Kidney epithelial cell (primary cell): ENCODE results near the gene SLC23A3. TPM values are rescaled to one million over a fixed set of nuclear protein-coding genes. Genes with fewer than 3 reads are reported as not detected.

Experiments
- DNase-seq: peaks from one replicate; pipeline ENCODE4 v3.0.0-alpha.2; 2010; ENCODE audit warnings: low read depth
- H3K27me3 ChIP-seq: 2 replicates; pipeline ENCODE4 v1.6.0; 2011; ENCODE audit warnings: low read length; ENCODE audit not compliant: control insufficient read depth, insufficient read depth
- H3K36me3 ChIP-seq: 2 replicates; pipeline ENCODE4 v1.5.1; 2011; ENCODE audit warnings: low read length; ENCODE audit not compliant: control insufficient read depth, insufficient read depth
- H3K4me3 ChIP-seq: 2 replicates; pipeline ENCODE4 v1.5.1; 2011; ENCODE audit warnings: low read depth, mild to moderate bottlenecking, control low read depth, low read length
- CTCF ChIP-seq: IDR thresholded peaks from 2 replicates; pipeline ENCODE4 v1.5.1; 2011; ENCODE audit warnings: mild to moderate bottlenecking, moderate library complexity, low read length, control low read depth, inconsistent platforms; ENCODE audit not compliant: insufficient read depth, poor library complexity, severe bottlenecking
- total RNA-seq: library from RNA; depleted of rRNA; stranded (reverse); fragments of >200 nt; gene quantifications from 2 replicates; pipeline ENCODE4 v1.2.3, GENCODE V29; 2015

The SLC23A3 gene
- total RNA-seq, 1 donor from 2014 or later: 0.84 TPM

- no peak for TF ChIP-seq CTCF
- DNase-seq: no peak
- Histone ChIP-seq H3K36me3 (peaks cover 5% of the 10 kb centered on the region), H3K27me3 (no peaks in the 10 kb centered on the region), H3K4me3 (no peak overlapping the region)
Observed at GRCh38 chr2:219214786-219215185, 45.0 kb upstream of the SLC23A3 start.

- no peak for TF ChIP-seq CTCF
- no peaks in the 10 kb centered on the region for H3K27me3 ChIP-seq
- DNase-seq: no peak
- peaks cover 5% of the 10 kb centered on the region for H3K36me3 ChIP-seq
- no peak overlapping the region for H3K4me3 ChIP-seq
Observed at GRCh38 chr2:219214141-219214540, 44.3 kb upstream of the SLC23A3 start.

DNA sequence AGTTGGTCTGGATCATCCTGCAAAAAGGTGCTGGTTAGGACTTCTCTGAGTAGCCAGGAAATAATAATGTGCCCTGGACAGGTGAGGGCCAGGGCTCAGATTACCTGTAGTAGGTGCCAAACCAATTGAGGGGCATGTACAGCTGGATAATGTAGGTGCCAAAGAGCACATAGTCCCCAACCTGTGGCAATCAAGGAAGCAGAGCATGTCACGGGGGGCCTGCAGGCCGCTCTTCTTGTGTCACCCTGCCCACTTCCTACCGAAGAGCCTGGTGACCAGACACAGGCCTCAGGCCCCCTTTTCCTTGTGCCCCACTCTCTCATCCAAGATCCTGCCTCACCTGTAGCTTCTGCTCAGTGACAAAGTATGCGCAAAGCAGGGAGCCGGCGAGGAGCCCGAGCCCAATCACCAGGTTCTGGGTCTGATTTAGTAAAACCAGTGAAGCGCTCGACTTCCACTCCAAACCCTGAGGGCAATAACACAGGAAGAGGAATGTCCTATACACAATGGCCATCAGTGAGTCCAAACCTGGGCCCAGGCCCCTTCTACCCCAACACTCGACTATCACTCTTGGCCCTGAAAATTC, 43.8 kb upstream of the SLC23A3 start:
- H3K36me3 ChIP-seq: peaks cover 6% of the 10 kb centered on the region
- TF ChIP-seq CTCF: no peak
- no peak overlapping the region for H3K4me3 ChIP-seq
- H3K27me3 ChIP-seq: no peaks in the 10 kb centered on the region
- DNase-seq: no peak

DNA sequence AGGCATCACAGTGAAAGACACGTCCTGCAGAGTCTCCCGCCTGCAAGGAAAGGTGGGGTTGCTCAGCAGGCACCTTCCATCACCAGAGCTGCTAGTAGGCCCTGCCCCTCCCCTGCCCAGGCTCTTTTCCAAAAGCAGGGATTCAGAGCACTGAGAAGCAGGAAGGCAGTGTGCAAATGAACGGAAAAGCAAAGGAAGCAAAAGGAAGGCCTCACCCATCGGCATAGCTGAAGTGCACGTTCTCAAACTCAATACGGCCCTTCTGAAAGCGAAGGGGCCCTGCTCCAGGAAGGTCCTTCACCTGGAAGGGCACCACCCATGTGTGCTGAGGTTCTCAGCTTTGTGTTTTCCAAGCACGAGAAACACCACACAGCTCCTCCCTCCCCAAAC, 43.2 kb upstream of the SLC23A3 start:
- no peak for DNase-seq
- H3K4me3 ChIP-seq: no peak overlapping the region
- peaks cover 6% of the 10 kb centered on the region for H3K36me3 ChIP-seq
- no peaks in the 10 kb centered on the region for H3K27me3 ChIP-seq
- TF ChIP-seq CTCF: no peak

DNA sequence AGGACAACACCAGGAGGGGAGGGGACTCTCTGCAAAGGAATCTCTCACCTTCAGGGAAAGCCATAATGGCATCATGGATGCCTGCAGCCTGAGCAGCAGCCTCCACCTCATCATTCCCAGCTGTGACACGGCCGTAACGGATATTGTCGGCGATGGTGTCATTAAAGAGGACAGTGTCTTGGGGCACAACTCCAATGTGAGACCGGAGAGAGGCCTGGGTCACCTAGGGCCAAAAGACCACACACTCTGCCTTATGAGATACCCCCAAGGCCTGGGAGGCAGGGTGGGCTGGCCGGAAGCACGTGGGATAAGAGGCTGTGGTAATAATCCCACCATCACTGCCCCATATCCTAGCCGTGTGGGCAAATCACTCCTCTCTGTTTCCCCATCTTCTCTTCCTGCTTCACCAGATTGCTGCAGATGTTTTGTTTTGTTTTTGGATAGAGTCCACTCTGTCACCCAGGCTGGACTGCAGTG, 41.1 kb upstream of the SLC23A3 start:
- Histone ChIP-seq H3K27me3 (no peaks in the 10 kb centered on the region), H3K36me3 (peaks cover 6% of the 10 kb centered on the region), H3K4me3 (no peak overlapping the region)
- DNase-seq: no peak
- no peak for TF ChIP-seq CTCF
